NCI-H2029 (cell line): Measurements from ENCODE around the gene S100A16.

Experiments used
- DNase-seq: peaks from one replicate; lab custom pipeline; 2025; lab: John Stamatoyannopoulos, UW

S100A16 gene

GRCh38 chr1:153636312-153636711 is 23.4 kb upstream of the S100A16 start:
- DNase-seq: no peak

GRCh38 chr1:153635872-153636271 is 22.9 kb upstream of the S100A16 start:
- no peak for DNase-seq

- peak; percentile 97 for DNase-seq
Observed at GRCh38 chr1:153633754-153634665, 21.1 kb upstream of the S100A16 start, which contains the start of gene CHTOP. TSS of gene CHTOP (plus strand) at chr1:153634066. CDS start at chr1:153636589, 2,523 bp downstream.

- peak; percentile 67 for DNase-seq
Observed at GRCh38 chr1:153633161-153633753, 20.3 kb upstream of the S100A16 start.

- DNase-seq: no peak
Observed at GRCh38 chr1:153631047-153632022, 18.4 kb upstream of the S100A16 start.

GRCh38 chr1:153630384-153630783 is 17.4 kb upstream of the S100A16 start:
- no peak for DNase-seq

GRCh38 chr1:153629971-153630370 is 17.0 kb upstream of the S100A16 start:
- DNase-seq: no peak

GRCh38 chr1:153629343-153629665 is 16.4 kb upstream of the S100A16 start:
- DNase-seq: no peak

GRCh38 chr1:153628638-153629342 is 15.9 kb upstream of the S100A16 start:
- DNase-seq: no peak

GRCh38 chr1:153627715-153628626 is 15.0 kb upstream of the S100A16 start, which contains the start of gene S100A1:
TSS of gene S100A1 (plus strand) at chr1:153628434. CDS start at chr1:153630522, 2,088 bp downstream.
- DNase-seq: no peak

- DNase-seq: peak; percentile 89
Observed at GRCh38 chr1:153626904-153627714, 14.2 kb upstream of the S100A16 start, which contains the start of gene S100A13. TSS of gene S100A13 (minus strand) at chr1:153627505. CDS start at chr1:153626472, 1,033 bp downstream.

- no peak for DNase-seq
Observed at GRCh38 chr1:153626477-153626903, 13.6 kb upstream of the S100A16 start.

- DNase-seq: no peak
Observed at GRCh38 chr1:153624965-153625611, 12.2 kb upstream of the S100A16 start.

- no peak for DNase-seq
Observed at GRCh38 chr1:153623101-153623500, 10.2 kb upstream of the S100A16 start.

GRCh38 chr1:153619171-153619570 is 6.2 kb upstream of the S100A16 start:
- no peak for DNase-seq

- peak; percentile 11 for DNase-seq
Observed at GRCh38 chr1:153617663-153618062, 4.7 kb upstream of the S100A16 start.

- DNase-seq: peak; percentile 24
Observed at GRCh38 chr1:153616917-153617311, 4.0 kb upstream of the S100A16 start.

GRCh38 chr1:153616144-153616916 is 3.4 kb upstream of the S100A16 start, which contains the start of gene S100A14:
TSS of gene S100A14 (minus strand) at chr1:153616325. CDS start at chr1:153615858, 467 bp downstream.
- peak; percentile 78 for DNase-seq
